Hematopoietic multipotent progenitor cell treated with erythropoietin and hydrocortisone succinate and interleukin-3 and kit ligand, for 17 days (in vitro differentiated cells): ENCODE data around the gene PPRC1.

Experiments
- DNase-seq: peaks from one replicate; pipeline ENCODE4 v3.0.0-alpha.2; 2015; ENCODE audit warnings: low spot score

PPRC1 gene

GRCh38 chr10:102146971-102147428 lies 14.2 kb downstream of the PPRC1 start:
- no peak for DNase-seq

- DNase-seq = no peak
These were observed 14.7 kb downstream of the PPRC1 start for GRCh38 chr10:102147561-102147960.

- no peak for DNase-seq
These were observed 15.4 kb downstream of the PPRC1 start for GRCh38 chr10:102148275-102148674.

GRCh38 chr10:102150970-102151773 lies 18.3 kb downstream of the PPRC1 start:
- no peak for DNase-seq

GRCh38 chr10:102151774-102152544 lies 19.1 kb downstream of the PPRC1 start, which contains the start of gene NOLC1:
Gene NOLC1 (plus strand): TSS chr10:102152389. CDS start chr10:102152411, 22 bp downstream.
- DNase-seq = peak; percentile 95

- no peak for DNase-seq
These were observed 19.7 kb downstream of the PPRC1 start for GRCh38 chr10:102152545-102152890.

- no peak for DNase-seq
These were observed 20.3 kb downstream of the PPRC1 start for GRCh38 chr10:102153093-102153620.

- no peak for DNase-seq
These were observed 21.8 kb downstream of the PPRC1 start for GRCh38 chr10:102154466-102155116.

GRCh38 chr10:102157224-102157623 lies 24.4 kb downstream of the PPRC1 start:
- DNase-seq = no peak

- no peak for DNase-seq
These were observed 26.3 kb downstream of the PPRC1 start for GRCh38 chr10:102159051-102159597.

- no peak for DNase-seq
These were observed 27.0 kb downstream of the PPRC1 start for GRCh38 chr10:102159831-102160230.

GRCh38 chr10:102163342-102163989 lies 30.6 kb downstream of the PPRC1 start:
- DNase-seq = no peak

GRCh38 chr10:102167861-102168260 lies 35.0 kb downstream of the PPRC1 start:
- DNase-seq = no peak

GRCh38 chr10:102170602-102171001 lies 37.8 kb downstream of the PPRC1 start:
- no peak for DNase-seq

GRCh38 chr10:102172288-102172687 lies 39.4 kb downstream of the PPRC1 start:
- DNase-seq = no peak

GRCh38 chr10:102175415-102175814 lies 42.6 kb downstream of the PPRC1 start:
- DNase-seq = no peak

- DNase-seq = no peak
These were observed 51.8 kb downstream of the PPRC1 start for GRCh38 chr10:102184606-102185005.

- DNase-seq = no peak
These were observed 52.4 kb downstream of the PPRC1 start for GRCh38 chr10:102185272-102185671.

- DNase-seq = no peak
These were observed 53.1 kb downstream of the PPRC1 start for GRCh38 chr10:102185811-102186527.

GRCh38 chr10:102188298-102188940 lies 55.6 kb downstream of the PPRC1 start:
- DNase-seq = no peak
